ENCODE results near the gene C2orf92.

GRCh38 chr2:97662386-97662894 is 7.1 kb upstream of the C2orf92 start:
- TF ChIP-seq ZNF747 (tag by site-specific recombination; IDR thresholded peaks at IDR 0.05) (no peak), CTCF (tag by site-specific recombination; IDR thresholded peaks at IDR 0.05) (no peak), ZNF274 (IDR thresholded peaks at IDR 0.05; ENCODE audit: low read length) (no peak), ZNF274 (tag by site-specific recombination; IDR thresholded peaks at IDR 0.05; ENCODE audit: borderline replicate concordance) (no peak), KLF16 (tag by site-specific recombination; IDR thresholded peaks at IDR 0.05) (no peak), ZNF146 (tag by site-specific recombination; IDR thresholded peaks at IDR 0.05) (no peak), TCF7L2 (IDR thresholded peaks at IDR 0.05; ENCODE audit: borderline replicate concordance, low read depth, low read length) (0 out of 2 replicates have a peak, but pooled peaks have one; percentile 43), ZNF121 (tag by site-specific recombination; IDR thresholded peaks at IDR 0.05) (no peak), MEIS1 (CRISPR knock-in tag; IDR thresholded peaks at IDR 0.05; ENCODE audit: borderline replicate concordance) (no peak), ZNF133 (tag by site-specific recombination; IDR thresholded peaks at IDR 0.05) (no peak), ZNF175 (tag by site-specific recombination; IDR thresholded peaks at IDR 0.05) (no peak), SP7 (tag by site-specific recombination; IDR thresholded peaks at IDR 0.05) (no peak), SCRT2 (tag by site-specific recombination; IDR thresholded peaks at IDR 0.05) (peak; percentile 80), HOXC10 (CRISPR knock-in tag; IDR thresholded peaks at IDR 0.05) (no peak), ZNF830 (tag by site-specific recombination; IDR thresholded peaks at IDR 0.05; ENCODE audit: low read depth) (no peak)
